OCI-LY3 (cell line): Measurements from ENCODE around the gene EFEMP1.

Experiments
- H2AFZ ChIP-seq: fragments of 200-600, 300-600 bp; shearing (Covaris generic); 2 replicates; pipeline ENCODE4 v1.6.0; 2014; ENCODE audit warnings: antibody characterized with exemption, low read depth, low read length
- H3K27ac ChIP-seq: fragments of 200-600, 300-600 bp; sonication (generic); 2 replicates; pipeline ENCODE4 v1.5.1; 2014; ENCODE audit warnings: mild to moderate bottlenecking, low read length, moderate library complexity, mixed read lengths
- H3K27me3 ChIP-seq: fragments of 200-600, 300-600 bp; sonication (generic); 2 replicates; pipeline ENCODE4 v1.6.1; 2014; ENCODE audit warnings: low read depth, low read length, mixed read lengths
- H3K36me3 ChIP-seq: fragments of 200-600, 300-600 bp; sonication (generic); replicated peaks from 2 replicates; pipeline ENCODE3; 2014; ENCODE audit warnings: low read depth, low read length, mixed read lengths
- H3K4me1 ChIP-seq: fragments of 300-600, 200-600 bp; sonication (generic); 2 replicates; pipeline ENCODE4 v1.6.1; 2014; ENCODE audit warnings: low read length, mixed read lengths
- H3K4me2 ChIP-seq: fragments of 200-600, 300-600 bp; sonication (generic); 2 replicates; pipeline ENCODE4 v1.6.1; 2014; ENCODE audit warnings: low read length, mixed read lengths
- H3K4me3 ChIP-seq: fragments of 300-600, 200-600 bp; sonication (generic); 2 replicates; pipeline ENCODE4 v1.5.1; 2014; ENCODE audit warnings: antibody characterized with exemption, mild to moderate bottlenecking, low read length, moderate library complexity
- H3K79me2 ChIP-seq: fragments of 300-600, 200-600 bp; shearing (Covaris generic); 2 replicates; pipeline ENCODE4 v1.6.1; 2014; ENCODE audit warnings: mild to moderate bottlenecking, low read length, mixed read lengths
- H3K9ac ChIP-seq: fragments of 300-600, 200-600 bp; shearing (Covaris generic); 2 replicates; pipeline ENCODE4 v1.6.0; 2014; ENCODE audit warnings: mild to moderate bottlenecking, low read length, moderate library complexity
- H3K9me3 ChIP-seq: fragments of 200-600, 300-600 bp; shearing (Covaris generic); 2 replicates; pipeline ENCODE4 v1.6.1; 2014; ENCODE audit warnings: low read length, mixed read lengths; ENCODE audit not compliant: insufficient read depth
- H4K20me1 ChIP-seq: fragments of 200-600, 300-600 bp; sonication (generic); 2 replicates; pipeline ENCODE4 v1.6.1; 2016; ENCODE audit warnings: low read length, mixed read lengths; ENCODE audit not compliant: insufficient read depth
- EZH2phosphoT487 ChIP-seq: fragments of 200-600 bp; shearing (Covaris generic); IDR thresholded peaks from 2 replicates; pipeline ENCODE4 v1.6.1; 2018; ENCODE audit warnings: antibody characterized with exemption, mixed run types, low read depth
- TF ChIP-seq, protein P1 (sequence below): fragments of 200-600, 300-600 bp; sonication (generic); IDR thresholded peaks from 2 replicates; pipeline ENCODE4 v1.5.1; 2014; ENCODE audit warnings: antibody characterized with exemption, low read length, low read depth

Gene EFEMP1

DNA sequence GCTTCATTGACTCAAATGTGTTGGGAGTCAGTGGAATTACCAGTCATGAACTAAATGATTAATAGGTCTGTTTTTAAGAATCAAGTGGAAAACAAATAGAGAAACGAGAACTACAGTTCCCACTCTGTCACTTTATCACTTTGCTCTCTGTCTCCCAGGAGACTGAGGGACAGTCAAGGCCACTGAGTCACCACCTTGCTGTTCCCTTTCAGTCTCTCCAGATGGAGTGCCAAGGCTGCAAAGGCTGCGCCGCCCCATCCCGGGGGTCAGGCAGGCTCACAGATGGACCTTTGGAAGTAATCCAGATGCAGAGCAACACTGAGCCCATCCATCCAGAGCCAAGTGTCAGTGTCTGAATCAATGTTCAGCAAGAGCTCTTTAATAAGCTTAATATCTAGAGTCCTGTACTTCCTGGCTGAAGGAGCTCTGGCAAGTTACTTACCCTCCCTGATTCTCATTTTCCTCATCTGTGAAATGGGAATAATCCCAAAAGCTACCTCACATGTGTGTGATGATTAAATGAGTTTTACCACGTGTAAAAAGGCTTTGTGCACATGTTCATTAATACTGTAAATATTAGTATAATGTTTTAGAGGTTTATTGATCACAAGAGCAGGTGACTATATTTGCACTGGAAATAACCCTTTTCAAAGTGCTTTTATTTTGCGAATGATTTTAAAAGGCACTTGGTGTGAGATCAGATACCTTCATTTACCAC is 43.0 kb upstream of the EFEMP1 start:
- no peak overlapping the region for H2AFZ ChIP-seq
- H3K36me3 ChIP-seq, result no peaks in the 10 kb centered on the region
- H3K79me2 ChIP-seq, result no peaks in the 10 kb centered on the region
- H3K27ac ChIP-seq, result no peak overlapping the region
- TF ChIP-seq, protein P1, sequence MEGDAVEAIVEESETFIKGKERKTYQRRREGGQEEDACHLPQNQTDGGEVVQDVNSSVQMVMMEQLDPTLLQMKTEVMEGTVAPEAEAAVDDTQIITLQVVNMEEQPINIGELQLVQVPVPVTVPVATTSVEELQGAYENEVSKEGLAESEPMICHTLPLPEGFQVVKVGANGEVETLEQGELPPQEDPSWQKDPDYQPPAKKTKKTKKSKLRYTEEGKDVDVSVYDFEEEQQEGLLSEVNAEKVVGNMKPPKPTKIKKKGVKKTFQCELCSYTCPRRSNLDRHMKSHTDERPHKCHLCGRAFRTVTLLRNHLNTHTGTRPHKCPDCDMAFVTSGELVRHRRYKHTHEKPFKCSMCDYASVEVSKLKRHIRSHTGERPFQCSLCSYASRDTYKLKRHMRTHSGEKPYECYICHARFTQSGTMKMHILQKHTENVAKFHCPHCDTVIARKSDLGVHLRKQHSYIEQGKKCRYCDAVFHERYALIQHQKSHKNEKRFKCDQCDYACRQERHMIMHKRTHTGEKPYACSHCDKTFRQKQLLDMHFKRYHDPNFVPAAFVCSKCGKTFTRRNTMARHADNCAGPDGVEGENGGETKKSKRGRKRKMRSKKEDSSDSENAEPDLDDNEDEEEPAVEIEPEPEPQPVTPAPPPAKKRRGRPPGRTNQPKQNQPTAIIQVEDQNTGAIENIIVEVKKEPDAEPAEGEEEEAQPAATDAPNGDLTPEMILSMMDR, result no peak
- no peak for TF ChIP-seq EZH2phosphoT487
- no peak overlapping the region for H3K4me3 ChIP-seq
- no peaks in the 10 kb centered on the region for H3K9me3 ChIP-seq
- peaks cover 16% of the 10 kb centered on the region for H3K4me1 ChIP-seq
- no peaks in the 10 kb centered on the region; the same call in 1 of the 2 replicates for H3K27me3 ChIP-seq
- H3K9ac ChIP-seq, result no peak overlapping the region
- H4K20me1 ChIP-seq, result no peaks in the 10 kb centered on the region
- H3K4me2 ChIP-seq, result no peak overlapping the region

DNA sequence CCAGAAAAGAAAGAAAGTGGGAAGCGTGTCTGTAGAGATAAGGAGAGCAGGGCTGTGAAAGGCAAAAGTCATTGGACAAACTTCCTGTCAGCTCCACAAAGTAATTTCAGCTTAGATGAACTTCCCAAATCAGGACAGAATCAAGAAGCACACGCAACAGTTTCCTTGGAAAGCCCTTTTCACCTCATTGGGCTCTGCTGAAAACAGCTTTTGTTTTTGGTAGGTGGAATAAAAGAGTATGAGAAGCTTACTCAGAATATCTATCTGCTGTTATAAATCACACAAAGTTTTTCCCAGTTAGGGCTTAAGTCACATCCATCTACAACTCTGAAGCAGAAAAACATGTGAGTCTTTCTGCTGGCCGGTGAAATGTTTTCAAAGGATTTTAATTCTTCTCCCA is 42.4 kb upstream of the EFEMP1 start:
- no peaks in the 10 kb centered on the region; the same call in 1 of the 2 replicates for H3K27me3 ChIP-seq
- H3K27ac ChIP-seq, result no peak overlapping the region
- no peaks in the 10 kb centered on the region for H3K79me2 ChIP-seq
- no peaks in the 10 kb centered on the region for H4K20me1 ChIP-seq
- no peak overlapping the region for H3K9ac ChIP-seq
- peaks cover 18% of the 10 kb centered on the region for H3K4me1 ChIP-seq
- no peak overlapping the region for H3K4me3 ChIP-seq
- no peak for TF ChIP-seq EZH2phosphoT487
- TF ChIP-seq, protein P1, result no peak
- H3K36me3 ChIP-seq, result no peaks in the 10 kb centered on the region
- no peak overlapping the region for H2AFZ ChIP-seq
- no peaks in the 10 kb centered on the region for H3K9me3 ChIP-seq
- H3K4me2 ChIP-seq, result no peak overlapping the region

DNA sequence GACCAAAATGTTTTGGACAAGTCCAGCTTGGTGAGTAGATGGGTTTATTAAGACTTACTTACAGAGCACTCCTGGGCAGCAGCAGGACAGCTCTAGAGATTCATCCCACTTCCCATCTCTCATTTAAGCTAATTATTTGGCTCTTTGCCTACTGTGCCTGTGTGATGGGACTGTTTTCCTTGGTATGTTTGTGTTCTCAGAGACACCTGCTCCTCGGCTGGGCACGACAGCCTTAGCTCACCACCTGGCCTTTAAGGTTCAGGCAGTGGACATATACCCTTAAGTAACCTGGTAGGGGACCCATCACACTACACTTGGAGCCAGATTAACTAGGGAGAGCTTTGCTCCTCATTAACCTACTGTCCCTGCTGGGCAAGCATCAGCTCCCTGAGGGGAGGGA is 41.7 kb upstream of the EFEMP1 start:
- H3K27ac ChIP-seq, result no peak overlapping the region
- H3K9me3 ChIP-seq, result no peaks in the 10 kb centered on the region
- TF ChIP-seq EZH2phosphoT487, result no peak
- TF ChIP-seq, protein P1, result no peak
- H3K36me3 ChIP-seq, result no peaks in the 10 kb centered on the region
- H3K4me1 ChIP-seq, result peaks cover 13% of the 10 kb centered on the region
- no peaks in the 10 kb centered on the region for H4K20me1 ChIP-seq
- no peak overlapping the region for H3K9ac ChIP-seq
- no peaks in the 10 kb centered on the region for H3K79me2 ChIP-seq
- H3K4me2 ChIP-seq, result no peak overlapping the region
- no peak overlapping the region for H2AFZ ChIP-seq
- no peaks in the 10 kb centered on the region; the same call in 1 of the 2 replicates for H3K27me3 ChIP-seq
- H3K4me3 ChIP-seq, result no peak overlapping the region

DNA sequence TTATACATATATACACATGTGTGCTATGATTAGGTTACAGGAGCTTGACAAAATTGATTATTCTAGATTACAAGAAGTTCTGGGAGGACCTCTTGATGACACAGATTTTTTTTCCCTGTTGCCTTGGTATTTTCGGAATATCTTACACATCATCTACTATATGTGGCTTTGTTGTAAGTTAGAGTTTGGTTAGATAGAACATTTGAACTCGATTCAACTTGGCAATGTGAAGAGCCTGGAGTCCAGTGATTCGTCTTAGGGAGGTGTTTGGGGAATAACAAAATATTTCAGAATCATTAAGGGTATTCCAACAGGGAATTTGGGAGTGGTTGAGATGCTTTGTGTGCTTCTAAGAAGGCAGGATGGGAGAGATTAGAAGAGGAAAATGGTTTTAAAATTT is 39.3 kb upstream of the EFEMP1 start:
- Histone ChIP-seq H3K27ac (no peak overlapping the region), H4K20me1 (no peaks in the 10 kb centered on the region), H3K4me2 (no peak overlapping the region), H3K79me2 (no peaks in the 10 kb centered on the region), H3K4me3 (no peak overlapping the region), H3K36me3 (no peaks in the 10 kb centered on the region), H3K9me3 (no peaks in the 10 kb centered on the region), H3K27me3 (no peaks in the 10 kb centered on the region; the same call in 1 of the 2 replicates), H3K4me1 (peaks cover 10% of the 10 kb centered on the region; the same call in 1 of the 2 replicates), H2AFZ (no peak overlapping the region), H3K9ac (no peak overlapping the region)
- TF ChIP-seq, protein P1, result no peak
- TF ChIP-seq EZH2phosphoT487, result no peak
